Left lung (tissue), 10 donors: Measurements from ENCODE around the gene SLX4IP. TPM values are rescaled to one million over a fixed set of nuclear protein-coding genes. Genes with fewer than 3 reads are reported as not detected.
A peak's percentile ranks its signal among the peaks of the same experiment; 100 is the strongest.

Experiments
- ATAC-seq: fragments of 200-7000 bp; cut with Tn5 transposase; one replicate; pipeline ENCODE4 v1.9.1; 2020; ENCODE audit warnings: moderate library complexity
- DNase-seq, 4 donors: peaks; one replicate each; pipeline ENCODE4 v3.0.0-alpha.2; 2013 to 2020
- H3K27ac ChIP-seq, 2 donors: fragments of 200-600 bp; sonication (generic) in 1 of 2; one replicate each; pipeline versions ENCODE4 v1.5.0 to v1.8.0; 2020 to 2021
- H3K27me3 ChIP-seq, 2 donors: fragments of 200-600 bp; sonication (generic) in 1 of 2; one replicate each; pipeline versions ENCODE4 v1.5.0 to v1.8.0; 2020 to 2021
- H3K36me3 ChIP-seq, 2 donors: fragments of 200-600 bp; sonication (generic) in 1 of 2; one replicate each; pipeline versions ENCODE4 v1.5.0 to v1.8.0; 2020 to 2021
- H3K4me1 ChIP-seq, 2 donors: fragments of 200-600 bp; one replicate each; pipeline ENCODE4 v1.8.0; 2021
- H3K4me3 ChIP-seq, 2 donors: fragments of 200-600 bp; sonication (generic) in 1 of 2; one replicate each; pipeline versions ENCODE4 v1.5.0 to v1.8.0; 2020 to 2021; ENCODE audit warnings: mild to moderate bottlenecking in 1 of 2
- H3K9me3 ChIP-seq, 2 donors: fragments of 200-600 bp; sonication (generic) in 1 of 2; one replicate each; pipeline versions ENCODE4 v1.5.0 to v1.8.0; 2020 to 2021
- CTCF ChIP-seq, 2 donors: fragments of 200-600 bp; sonication (generic) in 1 of 2; IDR thresholded peaks; one replicate each; pipeline versions ENCODE4 v1.5.0 to v1.8.0; 2021; ENCODE audit warnings: antibody characterized with exemption in 2 of 2
- intact Hi-C, 2 donors: fragments of 100-400 bp; cut with DNase I; formaldehyde crosslinking; loops; one replicate each; pipeline versions ENCODE4 v1.11.2 to v1.14.2; 2022
- polyA plus RNA-seq, 6 donors: library from polyadenylated mRNA; unstranded; fragments of 120-200 nt; gene quantifications; one replicate each; pipeline ENCODE4 v1.2.1, GENCODE V29; 2013; ENCODE audit not compliant: insufficient read length in 6 of 6
- total RNA-seq, 2 donors: library from RNA; stranded (reverse); fragmentation: NEBNext Ultra II Directional; extraction: Animal tissue kit (Norgen Biotek cat#: 25700); gene quantifications; one replicate each; pipeline ENCODE4 v1.2.1, GENCODE V29; 2021
- donor health status: DM: no; HTN: yes; CAD: no.
- donor health status: DM: no; HTN: no; CAD: no.

SLX4IP gene
- total and polyA plus RNA-seq, 8 donors = 6.0 to 12.3 (median 10.3) TPM

DNA sequence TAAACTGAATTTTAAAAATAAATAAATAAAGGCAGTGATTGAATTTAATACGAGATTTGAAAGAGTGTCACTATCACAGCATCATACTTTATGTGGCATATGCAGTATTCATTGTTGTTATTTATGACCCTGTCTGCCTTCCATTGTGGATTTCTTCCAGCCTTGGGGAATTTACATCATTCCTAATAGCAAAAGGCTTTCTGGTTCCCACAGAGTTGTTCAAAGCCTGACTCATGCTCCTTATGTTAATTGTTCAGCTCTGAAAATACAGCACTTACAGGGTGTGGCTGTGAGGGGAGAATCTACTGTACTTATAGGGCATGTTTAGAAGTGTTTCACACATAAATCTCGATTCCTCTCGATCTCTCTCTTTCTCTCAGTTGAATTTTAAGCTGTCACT, 184.3 kb downstream of the SLX4IP start:
- Histone ChIP-seq H3K36me3 (no peaks in the 10 kb centered on the region), H3K4me1 (peaks cover 0 to 3% of the 10 kb centered on the region in 2 donors), H3K4me3 (no peak overlapping the region), H3K27me3 (no peaks in the 10 kb centered on the region), H3K9me3 (no peaks in the 10 kb centered on the region), H3K27ac (peak overlapping the region in 1 of 2 donors; percentile 39)
- no peak for DNase-seq
- ATAC-seq = peak; percentile 86
- intact Hi-C loops = no loop called here
- TF ChIP-seq CTCF (IDR thresholded peaks at IDR 0.05) = no peak

DNA sequence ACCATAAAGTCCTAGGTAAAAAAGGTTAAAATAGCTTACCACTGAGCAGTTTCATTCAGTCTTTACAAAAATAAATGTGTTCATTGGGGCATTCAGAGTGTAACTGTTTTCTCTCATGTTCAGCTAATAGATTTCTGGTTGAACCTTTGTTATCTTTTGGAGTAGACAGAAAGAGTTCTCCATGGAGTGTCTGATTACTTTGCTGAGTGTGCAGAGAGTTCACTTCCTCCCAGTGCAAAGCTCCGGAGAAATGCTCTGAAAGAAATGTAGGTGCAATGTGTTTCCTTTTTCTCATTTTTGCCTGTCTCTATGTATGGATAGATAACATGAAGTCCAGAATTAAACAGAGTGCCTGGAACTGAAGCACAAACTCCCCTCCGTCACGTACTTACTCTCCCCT, 186.0 kb downstream of the SLX4IP start:
- no peak overlapping the region for H3K4me3 ChIP-seq
- H3K9me3 ChIP-seq = no peaks in the 10 kb centered on the region
- DNase-seq (no peak), ATAC-seq (no peak)
- intact Hi-C loops = no loop called here
- no peaks in the 10 kb centered on the region for H3K36me3 ChIP-seq
- H3K27ac ChIP-seq = no peak overlapping the region
- no peaks in the 10 kb centered on the region for H3K27me3 ChIP-seq
- TF ChIP-seq CTCF (IDR thresholded peaks at IDR 0.05) = no peak
- peaks cover 0 to 3% of the 10 kb centered on the region in 2 donors for H3K4me1 ChIP-seq

GRCh38 chr20:10622657-10623418, 187.7 kb downstream of the SLX4IP start:
- ATAC-seq (peak; percentile 72), DNase-seq (peak in 1 of 4 donors; percentile 49)
- H3K9me3 ChIP-seq = no peaks in the 10 kb centered on the region
- H3K36me3 ChIP-seq = no peaks in the 10 kb centered on the region
- peak overlapping the region in 1 of 2 donors; percentile 61 for H3K27ac ChIP-seq
- no peak for TF ChIP-seq CTCF (IDR thresholded peaks at IDR 0.05)
- no peaks in the 10 kb centered on the region for H3K27me3 ChIP-seq
- no peak overlapping the region for H3K4me3 ChIP-seq
- peaks cover 0 to 3% of the 10 kb centered on the region in 2 donors for H3K4me1 ChIP-seq
- intact Hi-C loops = no loop called here

- DNase-seq (no peak), ATAC-seq (no peak)
- H3K4me3 ChIP-seq = no peak overlapping the region
- H3K27me3 ChIP-seq = no peaks in the 10 kb centered on the region
- no peak overlapping the region for H3K27ac ChIP-seq
- TF ChIP-seq CTCF (IDR thresholded peaks at IDR 0.05) = no peak
- peaks cover 0 to 3% of the 10 kb centered on the region in 2 donors for H3K4me1 ChIP-seq
- H3K36me3 ChIP-seq = no peaks in the 10 kb centered on the region
- no peaks in the 10 kb centered on the region for H3K9me3 ChIP-seq
- intact Hi-C loops = no loop called here
Observed at GRCh38 chr20:10625641-10626040, 190.5 kb downstream of the SLX4IP start.

- H3K4me3 ChIP-seq = no peak overlapping the region
- no peaks in the 10 kb centered on the region for H3K36me3 ChIP-seq
- H3K9me3 ChIP-seq = no peaks in the 10 kb centered on the region
- DNase-seq = no peak
- TF ChIP-seq CTCF (IDR thresholded peaks at IDR 0.05) = no peak
- ATAC-seq = no peak
- no peak overlapping the region for H3K27ac ChIP-seq
- intact Hi-C loops = no loop called here
- peaks cover 0 to 3% of the 10 kb centered on the region in 2 donors for H3K4me1 ChIP-seq
- H3K27me3 ChIP-seq = no peaks in the 10 kb centered on the region
Observed at GRCh38 chr20:10626896-10627295, 191.8 kb downstream of the SLX4IP start.
